ENCODE data around the gene MAP2K6.

DNA sequence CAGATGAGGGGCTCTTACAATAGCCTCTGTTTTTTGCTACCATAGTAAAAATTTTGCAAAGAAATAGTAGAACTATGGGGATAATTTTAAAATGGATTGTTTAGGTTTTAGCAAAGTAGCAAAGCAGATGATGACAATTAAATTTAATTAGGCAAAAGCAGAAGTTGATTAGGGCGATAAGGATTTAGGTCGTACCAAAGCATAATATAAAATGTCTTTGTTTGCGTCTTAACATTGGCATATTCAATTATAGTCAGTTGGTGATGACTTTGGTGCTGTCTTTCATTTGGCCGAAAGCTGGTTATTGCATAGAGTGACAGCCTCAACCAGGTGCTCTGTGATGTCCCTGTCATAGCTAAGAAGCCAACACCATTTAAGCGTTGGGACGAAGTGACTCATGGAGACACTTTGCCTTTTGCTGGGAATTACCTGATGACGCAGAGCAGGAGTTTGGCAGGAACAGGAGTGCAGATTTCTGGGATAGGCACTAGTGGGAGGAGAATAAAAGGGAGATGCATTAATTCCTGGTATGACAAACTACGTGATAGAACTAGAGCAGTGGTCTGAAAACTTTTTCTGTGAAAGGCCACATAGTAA is 38.3 kb downstream of the MAP2K6 start:
- TF ChIP-seq, protein P1, sequence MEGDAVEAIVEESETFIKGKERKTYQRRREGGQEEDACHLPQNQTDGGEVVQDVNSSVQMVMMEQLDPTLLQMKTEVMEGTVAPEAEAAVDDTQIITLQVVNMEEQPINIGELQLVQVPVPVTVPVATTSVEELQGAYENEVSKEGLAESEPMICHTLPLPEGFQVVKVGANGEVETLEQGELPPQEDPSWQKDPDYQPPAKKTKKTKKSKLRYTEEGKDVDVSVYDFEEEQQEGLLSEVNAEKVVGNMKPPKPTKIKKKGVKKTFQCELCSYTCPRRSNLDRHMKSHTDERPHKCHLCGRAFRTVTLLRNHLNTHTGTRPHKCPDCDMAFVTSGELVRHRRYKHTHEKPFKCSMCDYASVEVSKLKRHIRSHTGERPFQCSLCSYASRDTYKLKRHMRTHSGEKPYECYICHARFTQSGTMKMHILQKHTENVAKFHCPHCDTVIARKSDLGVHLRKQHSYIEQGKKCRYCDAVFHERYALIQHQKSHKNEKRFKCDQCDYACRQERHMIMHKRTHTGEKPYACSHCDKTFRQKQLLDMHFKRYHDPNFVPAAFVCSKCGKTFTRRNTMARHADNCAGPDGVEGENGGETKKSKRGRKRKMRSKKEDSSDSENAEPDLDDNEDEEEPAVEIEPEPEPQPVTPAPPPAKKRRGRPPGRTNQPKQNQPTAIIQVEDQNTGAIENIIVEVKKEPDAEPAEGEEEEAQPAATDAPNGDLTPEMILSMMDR (IDR thresholded peaks at IDR 0.05): no peak
- TF ChIP-seq USF1 (IDR thresholded peaks at IDR 0.05; ENCODE audit: borderline replicate concordance, low read depth): no peak
- TF ChIP-seq USF2 (IDR thresholded peaks at IDR 0.05; ENCODE audit: borderline replicate concordance, low read depth, low read length): no peak
